Keratinocyte (primary cell): ENCODE data around the gene SLC22A12. TPM values are rescaled to one million over a fixed set of nuclear protein-coding genes. Genes with fewer than 3 reads are reported as not detected.

Source experiments
- DNase-seq: peaks from one replicate; pipeline ENCODE4 v3.0.0-alpha.2; 2011; ENCODE audit warnings: low read depth, missing footprints, low spot score
- FAIRE-seq: peaks from 2 replicates; lab custom pipeline; 2011; peaks lifted over from hg19 to GRCh38; lab: Jason Lieb, UNC
- H2AFZ ChIP-seq: 2 replicates; pipeline ENCODE4 v1.6.0; 2012; ENCODE audit warnings: low read length, control low read depth, inconsistent platforms; ENCODE audit not compliant: control insufficient read depth
- H3K27ac ChIP-seq: 2 replicates; pipeline ENCODE4 v1.5.1; 2011; ENCODE audit warnings: low read length; ENCODE audit not compliant: control insufficient read depth, insufficient read depth
- H3K27me3 ChIP-seq: 3 replicates; pipeline ENCODE4 v1.6.0; 2011; ENCODE audit warnings: low read length; ENCODE audit not compliant: control insufficient read depth, insufficient read depth; ENCODE audit errors: extremely low read depth
- H3K36me3 ChIP-seq, 2 experiments: 2 replicates in 1 of 2; 3 replicates in 1 of 2; pipeline ENCODE4 v1.5.1; 2011; ENCODE audit warnings: low read length in 2 of 2, mild to moderate bottlenecking in 1 of 2; ENCODE audit not compliant: control insufficient read depth in 2 of 2, insufficient read depth in 2 of 2; ENCODE audit errors: extremely low read depth in 1 of 2
- H3K4me1 ChIP-seq: 3 replicates; pipeline ENCODE4 v1.5.1; 2011; ENCODE audit warnings: low read length; ENCODE audit not compliant: control insufficient read depth, insufficient read depth; ENCODE audit errors: extremely low read depth
- H3K4me2 ChIP-seq: 3 replicates; pipeline ENCODE4 v1.6.0; 2011; ENCODE audit warnings: low read depth, low read length; ENCODE audit not compliant: control insufficient read depth, insufficient read depth; ENCODE audit errors: extremely low read depth
- H3K4me3 ChIP-seq, 3 experiments: fragments of 200-600 bp in 1 of 3; sonication (generic) in 1 of 3; 2 replicates in 2 of 3; 3 replicates in 1 of 3; pipeline ENCODE4 v1.5.1; 2011 to 2016; ENCODE audit warnings: low read length in 3 of 3, mild to moderate bottlenecking in 3 of 3, control low read depth in 2 of 3, inconsistent platforms in 1 of 3, low read depth in 1 of 3, mixed read lengths in 1 of 3, mixed run types in 1 of 3, moderate library complexity in 1 of 3; ENCODE audit not compliant: control insufficient read depth in 2 of 3, insufficient read depth in 2 of 3; ENCODE audit errors: extremely low read depth in 1 of 3
- H3K79me2 ChIP-seq: 2 replicates; pipeline ENCODE4 v1.6.0; 2012; ENCODE audit warnings: low read length; ENCODE audit not compliant: control insufficient read depth, insufficient read depth
- H3K9ac ChIP-seq: 3 replicates; pipeline ENCODE4 v1.6.0; 2011; ENCODE audit warnings: low read length; ENCODE audit not compliant: control insufficient read depth, insufficient read depth; ENCODE audit errors: extremely low read depth
- H3K9me1 ChIP-seq: 3 replicates; pipeline ENCODE4 v1.6.0; 2011; ENCODE audit warnings: low read length; ENCODE audit not compliant: control insufficient read depth, insufficient read depth; ENCODE audit errors: extremely low read depth
- H3K9me3 ChIP-seq: 2 replicates; pipeline ENCODE4 v1.5.1; 2012; ENCODE audit warnings: low read depth, low read length; ENCODE audit not compliant: control insufficient read depth
- H4K20me1 ChIP-seq: 3 replicates; pipeline ENCODE4 v1.6.0; 2011; ENCODE audit warnings: low read length; ENCODE audit not compliant: control insufficient read depth, insufficient read depth; ENCODE audit errors: extremely low read depth
- EZH2 ChIP-seq: IDR thresholded peaks from one replicate; pipeline ENCODE4 v1.6.1; 2012; ENCODE audit warnings: inconsistent platforms, mild to moderate bottlenecking, low read length, moderate library complexity
- dilution Hi-C: fragments of 300-500 bp; cut with MboI; formaldehyde crosslinking; loops from one replicate; pipeline ENCODE4 v1.7.0; 2020; ENCODE audit warnings: low sequenced_read_pairs; ENCODE audit not compliant: extremely low pct_ligation_motif_present
- polyA plus RNA-seq, 5 experiments: library from polyadenylated mRNA; depleted of rRNA in 3 of 5; stranded (reverse) in 3 of 5; stranded (forward) in 1 of 5; unstranded in 1 of 5; fragments of >200 nt; gene quantifications; 1 replicate in 1 of 5; 2 replicates in 3 of 5; 3 replicates in 1 of 5; pipeline versions ENCODE4 v1.2.1 to v1.2.3, GENCODE V29; 2011 to 2012; ENCODE audit warnings: missing spikeins in 2 of 5, low read depth in 1 of 5, low replicate concordance in 1 of 5
- TF ChIP-seq, protein P1 (sequence below), 3 experiments: IDR thresholded peaks in 1 of 3; conservative IDR thresholded peaks in 1 of 3; optimal IDR thresholded peaks in 1 of 3; 2 replicates in 2 of 3; 3 replicates in 1 of 3; pipeline versions ENCODE3 to v1.5.1; 2011; ENCODE audit warnings: low read length in 3 of 3, mild to moderate bottlenecking in 3 of 3, moderate library complexity in 2 of 3, control low read depth in 1 of 3, inconsistent platforms in 1 of 3; ENCODE audit not compliant: insufficient read depth in 2 of 3; ENCODE audit errors: extremely low read depth in 1 of 3

SLC22A12 gene
- polyA plus RNA-seq, 1 donor (not counting 4 experiments of a cell fraction or from before 2014, with no cell fraction given), result not detected

DNA sequence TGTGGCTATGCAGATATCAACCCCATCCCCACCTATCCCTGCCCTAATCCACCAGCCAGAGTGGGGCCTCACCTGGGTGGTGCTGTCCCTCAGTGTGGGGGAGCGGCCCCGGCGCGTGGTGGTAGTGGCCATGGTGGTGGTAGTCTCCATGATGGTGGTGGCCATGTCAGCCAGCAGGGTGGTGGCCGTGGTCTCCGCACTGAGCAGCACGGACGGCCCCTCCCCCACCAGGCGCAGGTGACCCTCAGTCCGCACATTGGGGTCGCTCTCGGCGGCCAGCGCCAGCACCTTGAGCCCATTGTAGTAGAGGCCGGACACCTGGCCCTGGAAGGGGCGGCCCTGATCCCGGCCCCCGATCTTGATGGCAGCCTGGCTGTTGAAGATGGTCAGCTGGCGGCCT lies 31.7 kb downstream of the SLC22A12 start:
- no peak overlapping the region for H3K27ac ChIP-seq
- FAIRE-seq (no peak), DNase-seq (no peak)
- H3K9ac ChIP-seq, result no peak overlapping the region
- no peaks in the 10 kb centered on the region for H3K9me3 ChIP-seq
- no peaks in the 10 kb centered on the region for H3K27me3 ChIP-seq
- dilution Hi-C loops, result no loop called here
- H2AFZ ChIP-seq, result no peak overlapping the region
- H3K9me1 ChIP-seq, result no peaks in the 10 kb centered on the region
- TF ChIP-seq, protein P1, sequence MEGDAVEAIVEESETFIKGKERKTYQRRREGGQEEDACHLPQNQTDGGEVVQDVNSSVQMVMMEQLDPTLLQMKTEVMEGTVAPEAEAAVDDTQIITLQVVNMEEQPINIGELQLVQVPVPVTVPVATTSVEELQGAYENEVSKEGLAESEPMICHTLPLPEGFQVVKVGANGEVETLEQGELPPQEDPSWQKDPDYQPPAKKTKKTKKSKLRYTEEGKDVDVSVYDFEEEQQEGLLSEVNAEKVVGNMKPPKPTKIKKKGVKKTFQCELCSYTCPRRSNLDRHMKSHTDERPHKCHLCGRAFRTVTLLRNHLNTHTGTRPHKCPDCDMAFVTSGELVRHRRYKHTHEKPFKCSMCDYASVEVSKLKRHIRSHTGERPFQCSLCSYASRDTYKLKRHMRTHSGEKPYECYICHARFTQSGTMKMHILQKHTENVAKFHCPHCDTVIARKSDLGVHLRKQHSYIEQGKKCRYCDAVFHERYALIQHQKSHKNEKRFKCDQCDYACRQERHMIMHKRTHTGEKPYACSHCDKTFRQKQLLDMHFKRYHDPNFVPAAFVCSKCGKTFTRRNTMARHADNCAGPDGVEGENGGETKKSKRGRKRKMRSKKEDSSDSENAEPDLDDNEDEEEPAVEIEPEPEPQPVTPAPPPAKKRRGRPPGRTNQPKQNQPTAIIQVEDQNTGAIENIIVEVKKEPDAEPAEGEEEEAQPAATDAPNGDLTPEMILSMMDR (optimal IDR thresholded peaks at IDR 0.05 in 1 of 3, IDR thresholded peaks at IDR 0.05 in 1 of 3, conservative IDR thresholded peaks at IDR 0.05 in 1 of 3; ENCODE audit: extremely low read depth in 1 of 3, insufficient read depth in 2 of 3, low read length in 3 of 3), result no peak
- TF ChIP-seq EZH2, result no peak
- H3K4me2 ChIP-seq, result no peak overlapping the region
- no peaks in the 10 kb centered on the region for H3K4me1 ChIP-seq
- no peak overlapping the region for H3K4me3 ChIP-seq
- H4K20me1 ChIP-seq, result no peaks in the 10 kb centered on the region
- no peaks in the 10 kb centered on the region for H3K79me2 ChIP-seq
- H3K36me3 ChIP-seq, result no peaks in the 10 kb centered on the region

DNA sequence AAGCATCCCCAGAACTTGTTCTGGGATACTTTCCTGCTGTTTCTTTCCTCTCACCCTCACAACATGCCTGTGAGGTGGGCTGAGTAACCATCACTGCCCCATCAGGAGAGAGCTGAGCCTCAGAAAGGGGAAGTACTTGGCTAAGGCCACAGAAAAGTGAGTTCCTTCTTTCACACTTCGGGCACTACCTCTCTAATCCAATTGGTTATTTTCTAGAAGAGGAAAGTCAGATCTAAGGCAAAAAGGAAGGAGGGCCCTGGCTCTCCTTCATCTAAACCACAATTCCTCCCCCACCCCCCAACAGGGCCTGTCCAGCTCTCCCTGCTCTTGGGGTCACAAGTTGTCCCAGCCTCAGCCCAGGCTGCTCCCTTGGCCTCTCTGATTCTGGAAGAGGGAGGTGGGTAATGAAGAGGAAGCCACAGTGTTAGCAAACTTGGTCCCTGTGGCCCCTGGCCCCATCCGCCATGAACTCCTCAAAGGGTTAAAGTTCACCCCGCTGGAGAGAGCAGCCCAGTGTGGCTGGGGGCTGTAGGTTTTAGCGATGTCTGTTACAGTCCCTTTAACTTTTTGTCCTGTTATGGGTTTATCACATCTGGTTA lies 34.0 kb downstream of the SLC22A12 start:
- no peaks in the 10 kb centered on the region for H3K36me3 ChIP-seq
- dilution Hi-C loops, result no loop called here

More for the DNA sequence above, 34.0 kb downstream of the SLC22A12 start:
- H2AFZ ChIP-seq, result no peak overlapping the region
- no peaks in the 10 kb centered on the region for H4K20me1 ChIP-seq
- no peaks in the 10 kb centered on the region for H3K79me2 ChIP-seq
- H3K27me3 ChIP-seq, result peaks cover 9% of the 10 kb centered on the region
- H3K9me1 ChIP-seq, result no peaks in the 10 kb centered on the region
- H3K9me3 ChIP-seq, result no peaks in the 10 kb centered on the region
- TF ChIP-seq EZH2, result no peak
- TF ChIP-seq, protein P1 (optimal IDR thresholded peaks at IDR 0.05 in 1 of 3, IDR thresholded peaks at IDR 0.05 in 1 of 3, conservative IDR thresholded peaks at IDR 0.05 in 1 of 3; ENCODE audit: extremely low read depth in 1 of 3, insufficient read depth in 2 of 3, low read length in 3 of 3), result no peak
- DNase-seq, result no peak
- no peak overlapping the region for H3K4me3 ChIP-seq
- no peak overlapping the region for H3K4me2 ChIP-seq
- H3K27ac ChIP-seq, result no peak overlapping the region
- H3K4me1 ChIP-seq, result no peaks in the 10 kb centered on the region
- H3K9ac ChIP-seq, result no peak overlapping the region
- FAIRE-seq, result no peak
